Vagina (tissue), 2 donors: Measurements from ENCODE around the gene AP2M1. TPM values are rescaled to one million over a fixed set of nuclear protein-coding genes. Genes with fewer than 3 reads are reported as not detected.

Source experiments
- DNase-seq, 2 donors: peaks; one replicate each; pipeline ENCODE4 v3.0.0-alpha.2; 2017; ENCODE audit errors: extremely low spot score in 2 of 2
- H3K27ac ChIP-seq: fragments of 200-600 bp; sonication (generic); one replicate; pipeline ENCODE4 v1.5.1; 2019
- H3K27me3 ChIP-seq: fragments of 200-600 bp; sonication (generic); one replicate; pipeline ENCODE4 v1.5.1; 2019
- H3K36me3 ChIP-seq, 2 donors: fragments of 200-600 bp; sonication (generic); one replicate each; pipeline ENCODE4 v1.5.1; 2017 to 2019
- H3K4me1 ChIP-seq: fragments of 200-600 bp; sonication (generic); one replicate; pipeline ENCODE4 v1.5.1; 2019
- H3K4me3 ChIP-seq, 2 donors: fragments of 200-600 bp; sonication (generic); 1 replicate in 1 of 2; 2 replicates in 1 of 2; pipeline ENCODE4 v1.5.1; 2016 to 2019
- H3K9me3 ChIP-seq: fragments of 200-600 bp; sonication (generic); one replicate; pipeline ENCODE4 v1.5.1; 2019
- POLR2A ChIP-seq, 2 donors: fragments of 450-650 bp; IDR thresholded peaks; one replicate each; pipeline ENCODE4 v1.6.1; 2017; ENCODE audit warnings: antibody characterized with exemption in 2 of 2, mild to moderate bottlenecking in 2 of 2, moderate library complexity in 2 of 2
- POLR2AphosphoS5 ChIP-seq, 2 donors: sonication (generic); formaldehyde crosslinking; IDR thresholded peaks; one replicate each; pipeline ENCODE4 v1.9.0; 2017; ENCODE audit warnings: antibody characterized with exemption in 2 of 2, mild to moderate bottlenecking in 2 of 2, low read depth in 1 of 2; ENCODE audit not compliant: insufficient read depth in 1 of 2
- intact Hi-C: fragments of 100-400 bp; cut with DNase I; formaldehyde crosslinking; loops from one replicate; pipeline ENCODE4 v1.15.1; 2023
- total RNA-seq: library from RNA; depleted of rRNA; stranded (reverse); fragments of >200 nt; gene quantifications from one replicate; pipeline ENCODE4 v1.2.3, GENCODE V29; 2016
- TF ChIP-seq, protein P1 (sequence below), 3 experiments: fragments of 450-650 bp in 2 of 3; fragments of 200-600 bp in 1 of 3; sonication (generic) in 1 of 3; IDR thresholded peaks; one replicate each; pipeline ENCODE4 v1.5.1; 2017 to 2019; ENCODE audit warnings: antibody characterized with exemption in 3 of 3, mild to moderate bottlenecking in 2 of 3, moderate library complexity in 2 of 3

The AP2M1 gene
- total RNA-seq, 1 donor from 2014 or later = 223 TPM

DNA sequence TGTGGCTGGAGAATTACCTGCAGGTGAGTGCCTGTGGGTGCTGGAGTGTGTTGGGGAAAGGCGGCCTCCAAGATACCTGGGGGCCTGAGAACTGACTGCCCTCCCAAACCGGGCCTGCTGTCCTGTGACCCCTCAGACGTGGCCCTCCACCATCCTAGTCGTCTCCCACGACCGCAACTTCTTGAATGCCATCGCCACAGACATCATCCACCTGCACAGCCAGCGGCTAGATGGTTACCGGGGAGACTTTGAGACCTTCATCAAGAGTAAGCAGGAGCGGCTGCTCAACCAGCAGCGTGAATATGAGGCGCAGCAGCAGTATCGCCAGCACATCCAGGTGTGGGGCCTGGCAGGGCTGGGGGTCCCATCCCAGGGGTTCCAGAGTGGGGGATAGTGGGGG is 14.8 kb downstream of the AP2M1 start:
- Histone ChIP-seq H3K4me3 (no peak overlapping the region), H3K4me1 (peaks cover 33% of the 10 kb centered on the region), H3K27ac (no peak overlapping the region), H3K27me3 (no peaks in the 10 kb centered on the region), H3K9me3 (no peaks in the 10 kb centered on the region), H3K36me3 (peaks cover 0 to 60% of the 10 kb centered on the region in 2 donors)
- no peak for DNase-seq
- intact Hi-C loops = loop anchor here (5.0 to 10.0 kb wide), 2 partner anchors 52 to 145 kb away; partner anchors contain the start of genes EIF2B5 and FAM131A
- TF ChIP-seq, protein P1, sequence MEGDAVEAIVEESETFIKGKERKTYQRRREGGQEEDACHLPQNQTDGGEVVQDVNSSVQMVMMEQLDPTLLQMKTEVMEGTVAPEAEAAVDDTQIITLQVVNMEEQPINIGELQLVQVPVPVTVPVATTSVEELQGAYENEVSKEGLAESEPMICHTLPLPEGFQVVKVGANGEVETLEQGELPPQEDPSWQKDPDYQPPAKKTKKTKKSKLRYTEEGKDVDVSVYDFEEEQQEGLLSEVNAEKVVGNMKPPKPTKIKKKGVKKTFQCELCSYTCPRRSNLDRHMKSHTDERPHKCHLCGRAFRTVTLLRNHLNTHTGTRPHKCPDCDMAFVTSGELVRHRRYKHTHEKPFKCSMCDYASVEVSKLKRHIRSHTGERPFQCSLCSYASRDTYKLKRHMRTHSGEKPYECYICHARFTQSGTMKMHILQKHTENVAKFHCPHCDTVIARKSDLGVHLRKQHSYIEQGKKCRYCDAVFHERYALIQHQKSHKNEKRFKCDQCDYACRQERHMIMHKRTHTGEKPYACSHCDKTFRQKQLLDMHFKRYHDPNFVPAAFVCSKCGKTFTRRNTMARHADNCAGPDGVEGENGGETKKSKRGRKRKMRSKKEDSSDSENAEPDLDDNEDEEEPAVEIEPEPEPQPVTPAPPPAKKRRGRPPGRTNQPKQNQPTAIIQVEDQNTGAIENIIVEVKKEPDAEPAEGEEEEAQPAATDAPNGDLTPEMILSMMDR (IDR thresholded peaks at IDR 0.05) = no peak
- no peak for TF ChIP-seq POLR2A (IDR thresholded peaks at IDR 0.05)
- no peak for TF ChIP-seq POLR2AphosphoS5 (IDR thresholded peaks at IDR 0.05; ENCODE audit: insufficient read depth in 1 of 2, low read depth in 1 of 2)

DNA sequence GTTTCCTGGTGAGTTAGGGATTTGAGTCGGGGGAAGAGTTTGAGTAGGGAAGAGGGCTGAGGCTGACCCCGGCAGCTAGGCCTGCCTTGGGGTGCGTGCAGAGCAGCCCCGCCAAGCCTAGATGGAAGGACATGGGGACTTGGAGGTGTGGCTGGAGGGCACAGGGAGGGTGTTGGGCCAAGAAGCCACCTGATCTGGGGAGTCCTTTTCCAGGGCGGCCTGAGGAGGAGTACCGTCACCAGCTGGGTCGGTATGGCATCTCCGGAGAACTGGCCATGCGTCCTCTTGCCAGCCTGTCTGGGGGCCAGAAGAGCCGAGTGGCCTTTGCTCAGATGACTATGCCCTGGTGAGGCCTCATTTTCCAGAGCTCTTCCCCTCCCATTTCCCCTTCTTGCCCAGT is 18.2 kb downstream of the AP2M1 start:
- TF ChIP-seq, protein P1 (IDR thresholded peaks at IDR 0.05) = no peak
- TF ChIP-seq POLR2A (IDR thresholded peaks at IDR 0.05) = no peak
- no peak for TF ChIP-seq POLR2AphosphoS5 (IDR thresholded peaks at IDR 0.05; ENCODE audit: insufficient read depth in 1 of 2, low read depth in 1 of 2)
- no peaks in the 10 kb centered on the region for H3K27me3 ChIP-seq
- peaks cover 11% of the 10 kb centered on the region for H3K4me1 ChIP-seq
- peaks cover 0 to 73% of the 10 kb centered on the region in 2 donors for H3K36me3 ChIP-seq
- intact Hi-C loops = no loop called here
- H3K27ac ChIP-seq = no peak overlapping the region
- no peak overlapping the region for H3K4me3 ChIP-seq
- H3K9me3 ChIP-seq = no peaks in the 10 kb centered on the region
- DNase-seq = no peak

DNA sequence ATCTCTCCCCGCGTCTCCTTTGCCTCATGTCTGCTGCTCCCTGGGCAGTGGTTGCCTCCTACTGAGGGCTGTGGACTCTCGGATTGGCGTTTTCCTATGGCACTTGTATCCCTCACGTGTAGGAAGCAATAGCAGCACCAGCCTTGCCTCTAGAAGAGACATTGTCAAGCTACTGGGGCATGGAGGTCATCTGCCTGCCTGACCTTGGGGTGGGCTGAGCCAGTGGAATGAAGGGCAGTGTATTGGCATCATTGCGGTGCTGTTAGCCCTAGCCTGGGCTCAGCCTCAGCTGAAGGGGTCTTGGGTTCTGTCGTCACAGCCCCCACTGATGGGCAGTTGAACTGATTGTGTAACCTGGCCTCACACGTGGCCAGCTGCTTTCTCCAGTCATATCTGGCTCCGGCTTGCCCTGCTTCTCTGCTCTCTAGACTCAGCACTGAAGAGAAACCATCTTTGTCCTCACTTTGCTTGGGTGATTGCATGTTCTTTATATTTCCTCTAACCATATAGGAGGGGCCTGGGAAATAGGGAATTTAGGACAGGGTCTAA is 19.4 kb downstream of the AP2M1 start:
- peaks cover 0 to 67% of the 10 kb centered on the region in 2 donors for H3K36me3 ChIP-seq
- intact Hi-C loops = no loop called here
- H3K4me1 ChIP-seq = no peaks in the 10 kb centered on the region
- no peak for DNase-seq
- H3K4me3 ChIP-seq = no peak overlapping the region
- no peaks in the 10 kb centered on the region for H3K27me3 ChIP-seq
- TF ChIP-seq POLR2A (IDR thresholded peaks at IDR 0.05) (no peak), POLR2AphosphoS5 (IDR thresholded peaks at IDR 0.05; ENCODE audit: insufficient read depth in 1 of 2, low read depth in 1 of 2) (no peak)
- TF ChIP-seq, protein P1 (IDR thresholded peaks at IDR 0.05) = no peak
- no peaks in the 10 kb centered on the region for H3K9me3 ChIP-seq
- H3K27ac ChIP-seq = no peak overlapping the region

DNA sequence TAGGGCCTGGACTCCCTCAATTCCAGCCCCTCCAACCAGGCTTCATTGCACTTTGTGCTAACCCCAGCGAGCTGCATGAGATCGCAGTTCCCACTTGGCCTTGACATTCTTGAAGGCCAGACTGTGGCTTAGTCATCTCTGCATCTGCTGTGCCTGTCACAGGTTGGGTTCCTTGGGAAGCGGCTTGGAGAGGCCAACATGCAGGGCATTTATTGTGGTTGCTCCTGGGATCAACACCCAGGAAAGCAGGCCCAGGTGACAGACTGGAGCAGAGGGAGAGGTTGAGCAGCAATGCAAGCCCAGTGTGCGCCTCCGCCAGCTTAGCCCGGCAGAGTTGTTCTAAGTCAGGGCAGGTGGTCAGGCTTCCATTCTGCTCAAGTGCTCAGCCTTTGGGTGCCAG is 21.9 kb downstream of the AP2M1 start:
- Histone ChIP-seq H3K4me3 (no peak overlapping the region), H3K27me3 (no peaks in the 10 kb centered on the region), H3K36me3 (peaks cover 0 to 42% of the 10 kb centered on the region in 2 donors), H3K27ac (no peak overlapping the region), H3K4me1 (no peaks in the 10 kb centered on the region), H3K9me3 (no peaks in the 10 kb centered on the region)
- no peak for DNase-seq
- intact Hi-C loops = no loop called here
- TF ChIP-seq, protein P1 (IDR thresholded peaks at IDR 0.05) = no peak
- TF ChIP-seq POLR2AphosphoS5 (IDR thresholded peaks at IDR 0.05; ENCODE audit: insufficient read depth in 1 of 2, low read depth in 1 of 2) = no peak

DNA sequence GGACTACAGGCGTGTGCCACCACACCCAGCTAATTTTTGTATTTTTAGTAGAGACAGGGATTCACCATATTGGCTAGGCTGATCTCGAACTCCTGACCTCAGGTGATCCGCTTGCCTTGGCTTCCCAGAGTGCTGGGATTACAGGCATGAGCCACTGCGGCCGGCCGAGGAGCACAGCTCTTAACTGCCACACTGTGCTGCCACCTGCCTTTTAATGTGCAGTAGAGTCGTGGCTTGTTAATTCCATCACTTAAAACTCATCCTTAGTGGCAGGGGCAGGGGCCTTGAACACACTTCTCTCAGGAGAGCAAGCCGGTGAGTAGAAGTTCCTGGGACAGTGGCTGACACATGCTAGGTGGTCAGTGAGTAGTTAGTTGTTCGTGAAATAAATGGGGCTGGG is 23.9 kb downstream of the AP2M1 start:
- Histone ChIP-seq H3K4me3 (no peak overlapping the region), H3K9me3 (no peaks in the 10 kb centered on the region), H3K36me3 (peaks cover 0 to 22% of the 10 kb centered on the region in 2 donors), H3K4me1 (no peaks in the 10 kb centered on the region), H3K27ac (no peak overlapping the region), H3K27me3 (no peaks in the 10 kb centered on the region)
- TF ChIP-seq POLR2AphosphoS5 (IDR thresholded peaks at IDR 0.05; ENCODE audit: insufficient read depth in 1 of 2, low read depth in 1 of 2) (no peak), POLR2A (IDR thresholded peaks at IDR 0.05) (no peak)
- TF ChIP-seq, protein P1 (IDR thresholded peaks at IDR 0.05) = no peak
- no peak for DNase-seq
- intact Hi-C loops = no loop called here
